ENCODE measurements around the gene EEF1AKMT4. TPM values are rescaled to one million over a fixed set of nuclear protein-coding genes. Genes with fewer than 3 reads are reported as not detected.

The EEF1AKMT4 gene
- total RNA-seq, 1 experiment from 2014 or later = 10.7 TPM

- no peak overlapping the region for H3K27ac ChIP-seq (ENCODE audit: low read length)
- intact Hi-C loops (cut with micrococcal nuclease; ENCODE audit: unreplicated experiment) = no loop called here
- no peaks in the 10 kb centered on the region; the same call in 1 of the 2 replicates for H3K4me1 ChIP-seq (ENCODE audit: control insufficient read depth, insufficient read depth, low read length)
- TF ChIP-seq POLR2AphosphoS5 (IDR thresholded peaks at IDR 0.05; ENCODE audit: low read depth, low read length) = no peak
- TF ChIP-seq CTCF (IDR thresholded peaks at IDR 0.05) = no peak
- no peak for TF ChIP-seq SIN3A (IDR thresholded peaks at IDR 0.05; ENCODE audit: borderline replicate concordance, insufficient read depth, low read depth, low read length)
- ChIA-PET POLR2A (interaction anchor here (0.6 kb wide), 2 partner anchors 22 to 46 kb away, joined by 3 to 5 read pairs; no protein-coding TSS in a partner anchor), CTCF (no interaction called here)
- 0 out of 2 replicates have a peak, but pooled peaks have one; percentile 5 for ATAC-seq
- DNase-seq (ENCODE audit: low read depth, low spot score) = no peak
- no TSS peak for BruUV-seq (replicated peaks)
- H3K9me3 ChIP-seq (ENCODE audit: control insufficient read depth, insufficient read depth, low read depth, low read length) = no peaks in the 10 kb centered on the region
- H3K36me3 ChIP-seq (ENCODE audit: control insufficient read depth, insufficient read depth, low read length) = peaks cover 2% of the 10 kb centered on the region; the same call in 1 of the 2 replicates
- in situ Hi-C loops (cut with HindIII; ENCODE audit: low pct_unique_long_range_greater_than_20kb, low sequenced_read_pairs) = no loop called here
- peaks cover 14% of the 10 kb centered on the region; the same call in 1 of the 2 replicates for H3K27me3 ChIP-seq (ENCODE audit: control insufficient read depth, insufficient read depth, low read length)
- peak overlapping the region; percentile 41 to 60 for H3K4me3 ChIP-seq (ENCODE audit: low read depth in 2 of 2, low read length in 2 of 2)
Measured at GRCh38 chr3:184230081-184230602, 19.3 kb upstream of the EEF1AKMT4 start.

- no TSS peak for BruUV-seq (replicated peaks)
- ATAC-seq (no peak), DNase-seq (ENCODE audit: low read depth, low spot score) (no peak)
- H3K27ac ChIP-seq (ENCODE audit: low read length) = no peak overlapping the region
- H3K4me3 ChIP-seq (ENCODE audit: low read depth in 2 of 2, low read length in 2 of 2) = peak overlapping the region in 1 of 2 experiments; percentile 41; a peak in 2 of 4 replicates
- in situ Hi-C loops (cut with HindIII; ENCODE audit: low pct_unique_long_range_greater_than_20kb, low sequenced_read_pairs) (no loop called here), intact Hi-C loops (cut with micrococcal nuclease; ENCODE audit: unreplicated experiment) (no loop called here)
- H3K36me3 ChIP-seq (ENCODE audit: control insufficient read depth, insufficient read depth, low read length) = peaks cover 2% of the 10 kb centered on the region; the same call in 1 of the 2 replicates
- ChIA-PET CTCF (no interaction called here), POLR2A (interaction anchor here (0.6 kb wide), 1 partner anchor 47 kb away, joined by 3 read pairs; no protein-coding TSS in a partner anchor)
- no peaks in the 10 kb centered on the region; the same call in 1 of the 2 replicates for H3K4me1 ChIP-seq (ENCODE audit: control insufficient read depth, insufficient read depth, low read length)
- peaks cover 14% of the 10 kb centered on the region; the same call in 1 of the 2 replicates for H3K27me3 ChIP-seq (ENCODE audit: control insufficient read depth, insufficient read depth, low read length)
- TF ChIP-seq CTCF (IDR thresholded peaks at IDR 0.05) (no peak), POLR2AphosphoS5 (IDR thresholded peaks at IDR 0.05; ENCODE audit: low read depth, low read length) (no peak), SIN3A (IDR thresholded peaks at IDR 0.05; ENCODE audit: borderline replicate concordance, insufficient read depth, low read depth, low read length) (no peak), TCF7L2 (IDR thresholded peaks at IDR 0.05; ENCODE audit: low read depth, low read length) (no peak), REST (IDR thresholded peaks at IDR 0.05; ENCODE audit: insufficient read depth in 1 of 2, low read depth in 2 of 2, low read length in 1 of 2) (no peak)
- H3K9me3 ChIP-seq (ENCODE audit: control insufficient read depth, insufficient read depth, low read depth, low read length) = no peaks in the 10 kb centered on the region
Measured at GRCh38 chr3:184230603-184231528, 18.6 kb upstream of the EEF1AKMT4 start.
